GM10266 (cell line): ENCODE results near the gene MYEF2.

ENCODE experiments used
- DNase-seq: peaks from one replicate; pipeline ENCODE4 v3.0.0; 2012; ENCODE audit errors: extremely low spot score
- CTCF ChIP-seq: IDR thresholded peaks from 2 replicates; pipeline ENCODE4 v1.5.1; 2012; ENCODE audit warnings: mild to moderate bottlenecking, low read depth; ENCODE audit not compliant: control insufficient read depth, insufficient read depth; ENCODE audit errors: missing control alignments

The MYEF2 gene

GRCh38 chr15:48121849-48122248, 56.2 kb downstream of the MYEF2 start:
- no peak for DNase-seq
- no peak for TF ChIP-seq CTCF

DNA sequence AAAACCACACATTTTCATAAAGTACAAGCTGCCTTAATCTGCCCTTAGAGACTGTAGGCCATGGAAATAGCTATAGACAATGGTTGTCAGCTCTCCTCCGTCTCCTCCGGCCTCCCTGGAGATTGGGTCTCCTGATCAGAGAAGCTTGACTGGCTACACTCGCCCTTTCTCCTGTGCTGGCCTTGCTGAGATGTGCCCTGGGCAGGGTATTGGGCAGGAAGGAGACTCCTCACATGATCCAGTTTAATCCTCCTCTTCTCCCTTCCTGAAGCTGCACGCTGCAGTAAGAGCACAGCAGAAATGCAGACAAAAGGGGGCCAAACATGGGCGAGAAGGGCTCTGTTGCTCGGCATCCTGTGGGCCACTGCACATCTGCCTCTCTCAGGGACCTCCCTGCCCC, 57.4 kb downstream of the MYEF2 start, which contains the start of gene SLC24A5:
Gene SLC24A5, plus strand, starts transcription at position 246 of the 400 bp plus-strand sequence. Its CDS starts 55 bp downstream, at position 301.
- no peak for TF ChIP-seq CTCF
- no peak for DNase-seq

DNA sequence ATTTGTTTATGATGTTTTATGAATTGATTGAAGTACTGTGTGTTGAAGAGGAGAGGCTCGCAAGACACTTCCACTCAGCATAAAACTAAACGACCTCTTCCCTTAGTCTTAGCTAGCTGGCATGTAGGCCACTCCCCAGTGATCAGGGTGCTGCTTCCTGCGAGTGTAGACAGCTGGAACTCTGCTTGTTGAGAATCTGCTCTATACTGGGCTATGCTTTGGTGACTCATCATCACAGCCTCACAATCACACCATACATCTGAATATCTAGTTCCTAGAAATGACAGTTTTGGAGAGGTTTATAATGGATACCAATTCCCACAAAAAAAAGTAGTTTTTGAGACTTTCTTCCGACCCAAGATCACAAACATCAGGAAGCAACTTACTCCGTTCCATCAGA, 58.8 kb downstream of the MYEF2 start:
- TF ChIP-seq CTCF: no peak
- DNase-seq: no peak

DNA sequence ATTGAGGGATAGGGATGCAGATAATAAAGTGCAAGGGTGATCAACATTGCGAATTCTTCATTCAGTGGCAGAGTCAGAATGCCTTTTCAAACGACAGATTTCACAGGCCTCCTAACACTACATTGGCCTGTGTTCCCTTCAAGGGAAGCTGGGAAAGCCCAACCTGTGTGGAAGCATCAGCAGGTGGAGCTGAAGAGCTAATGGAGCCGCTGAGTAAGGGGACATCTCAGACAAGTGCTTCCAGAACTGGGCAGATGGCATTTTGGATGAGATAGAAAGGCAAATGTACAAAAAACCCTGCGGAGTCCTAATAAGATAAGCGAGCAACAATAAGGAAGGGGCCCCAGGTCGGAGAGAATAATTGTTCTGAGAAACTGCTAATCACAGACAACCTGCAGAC, 65.9 kb downstream of the MYEF2 start:
- peak; percentile 13 for DNase-seq
- peak; percentile 52 for TF ChIP-seq CTCF

DNA sequence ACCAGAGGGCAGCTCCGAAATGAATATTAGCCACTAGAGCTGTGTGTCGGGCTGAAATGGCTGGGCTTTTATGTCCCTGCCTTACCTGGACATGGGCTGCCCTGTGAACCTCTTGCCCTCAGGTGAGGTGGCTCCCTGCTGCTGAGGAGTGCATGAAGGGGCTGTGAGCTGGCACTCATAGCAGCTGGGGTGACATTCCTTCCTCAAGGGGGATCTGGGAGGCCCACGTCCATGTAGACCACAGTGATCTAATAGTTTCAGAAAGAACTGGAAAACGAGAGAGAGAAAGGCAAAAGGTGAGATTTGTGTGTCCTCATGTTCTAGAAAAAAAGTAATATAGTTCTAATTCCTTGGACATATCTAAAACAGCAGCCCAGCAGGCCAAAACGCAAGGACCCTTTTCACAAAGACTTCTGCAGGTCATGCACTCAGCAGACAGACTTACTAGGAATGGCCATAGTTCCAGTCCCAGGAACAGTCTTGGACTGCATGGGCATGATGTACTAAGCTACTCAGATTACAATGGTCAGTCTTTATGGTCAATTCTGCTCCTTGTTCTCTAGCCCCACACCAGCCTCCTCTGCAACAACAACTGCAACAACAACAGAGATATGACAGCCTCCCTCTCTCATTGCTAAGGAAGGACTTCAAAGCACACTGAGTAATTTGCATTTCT, 68.1 kb downstream of the MYEF2 start:
- DNase-seq: no peak

GRCh38 chr15:48109212-48109611, 68.9 kb downstream of the MYEF2 start:
- no peak for TF ChIP-seq CTCF
- DNase-seq: no peak

More for the DNA sequence above, 68.1 kb downstream of the MYEF2 start:
- TF ChIP-seq CTCF: no peak

GRCh38 chr15:48105936-48106335, 72.2 kb downstream of the MYEF2 start:
- no peak for TF ChIP-seq CTCF
- no peak for DNase-seq
